Astrocyte (in vitro differentiated cells and primary cell): ENCODE measurements around the gene FAM83D. TPM values are rescaled to one million over a fixed set of nuclear protein-coding genes. Genes with fewer than 3 reads are reported as not detected.

Experiments used
- DNase-seq: peaks from one replicate; pipeline ENCODE4 v3.0.0-alpha.2; 2010; ENCODE audit warnings: low read depth
- FAIRE-seq: peaks from 2 replicates; lab custom pipeline; 2011; peaks lifted over from hg19 to GRCh38; lab: Jason Lieb, UNC
- H2AFZ ChIP-seq: 2 replicates; pipeline ENCODE4 v1.6.0; 2012; ENCODE audit warnings: low read depth, low read length, inconsistent platforms
- H3K27ac ChIP-seq: 2 replicates; pipeline ENCODE4 v1.5.1; 2011; ENCODE audit warnings: low read depth, low read length, inconsistent platforms
- H3K27me3 ChIP-seq: 2 replicates; pipeline ENCODE4 v1.6.0; 2011; ENCODE audit warnings: low read length, inconsistent platforms; ENCODE audit not compliant: insufficient read depth
- H3K36me3 ChIP-seq: 2 replicates; pipeline ENCODE4 v1.5.1; 2011; ENCODE audit warnings: low read length, inconsistent platforms; ENCODE audit not compliant: insufficient read depth
- H3K4me1 ChIP-seq: 2 replicates; pipeline ENCODE4 v1.5.1; 2011; ENCODE audit warnings: low read length, inconsistent platforms; ENCODE audit not compliant: insufficient read depth
- H3K4me2 ChIP-seq: 2 replicates; pipeline ENCODE4 v1.6.0; 2012; ENCODE audit warnings: low read length, inconsistent platforms
- H3K4me3 ChIP-seq: 2 replicates; pipeline ENCODE4 v1.5.1; 2011; ENCODE audit warnings: low read depth, mild to moderate bottlenecking, low read length, inconsistent platforms; ENCODE audit not compliant: insufficient read depth
- H3K79me2 ChIP-seq: 2 replicates; pipeline ENCODE4 v1.6.0; 2012; ENCODE audit warnings: mild to moderate bottlenecking, low read length, inconsistent platforms; ENCODE audit not compliant: insufficient read depth
- H3K9ac ChIP-seq: 2 replicates; pipeline ENCODE4 v1.6.0; 2012; ENCODE audit warnings: mild to moderate bottlenecking, low read length, inconsistent platforms
- H3K9me3 ChIP-seq: 2 replicates; pipeline ENCODE4 v1.5.1; 2012; ENCODE audit warnings: low read depth, mild to moderate bottlenecking, low read length, inconsistent platforms; ENCODE audit not compliant: insufficient read depth
- H4K20me1 ChIP-seq: 2 replicates; pipeline ENCODE4 v1.6.0; 2012; ENCODE audit warnings: low read length, inconsistent platforms; ENCODE audit not compliant: insufficient read depth
- H3K27ac Mint-ChIP-seq: one replicate; pipeline ENCODE4 v1.8.0; 2021; ENCODE audit warnings: mild to moderate bottlenecking, mixed read lengths; ENCODE audit not compliant: unreplicated experiment
- H3K27me3 Mint-ChIP-seq: one replicate; pipeline ENCODE4 v1.8.0; 2021; ENCODE audit warnings: low read depth, mixed read lengths; ENCODE audit not compliant: unreplicated experiment
- H3K36me3 Mint-ChIP-seq: one replicate; pipeline ENCODE4 v1.8.0; 2021; ENCODE audit warnings: low read depth, mixed read lengths; ENCODE audit not compliant: unreplicated experiment
- H3K4me1 Mint-ChIP-seq: one replicate; pipeline ENCODE4 v1.8.0; 2021; ENCODE audit warnings: low read depth, mixed read lengths; ENCODE audit not compliant: unreplicated experiment
- H3K4me3 Mint-ChIP-seq: one replicate; pipeline ENCODE4 v1.8.0; 2021; ENCODE audit warnings: mild to moderate bottlenecking, moderate library complexity, mixed read lengths; ENCODE audit not compliant: unreplicated experiment
- H3K9me3 Mint-ChIP-seq: one replicate; pipeline ENCODE4 v1.8.0; 2021; ENCODE audit warnings: mild to moderate bottlenecking, mixed read lengths; ENCODE audit not compliant: unreplicated experiment
- EZH2 ChIP-seq: IDR thresholded peaks from 2 replicates; pipeline ENCODE4 v1.6.1; 2012; ENCODE audit warnings: mild to moderate bottlenecking, low read length, inconsistent platforms; ENCODE audit not compliant: insufficient read depth
- total RNA-seq: library from RNA; stranded (reverse); gene quantifications from 2 replicates; pipeline ENCODE4 v1.2.1, GENCODE V29; 2021
- TF ChIP-seq, protein P1 (sequence below): IDR thresholded peaks from 2 replicates; pipeline ENCODE4 v1.5.1; 2011; ENCODE audit warnings: low read depth, mild to moderate bottlenecking, inconsistent platforms, low read length, moderate library complexity; ENCODE audit not compliant: insufficient read depth

FAM83D gene
- total RNA-seq, 1 donor from 2014 or later: 3.3 TPM

DNA sequence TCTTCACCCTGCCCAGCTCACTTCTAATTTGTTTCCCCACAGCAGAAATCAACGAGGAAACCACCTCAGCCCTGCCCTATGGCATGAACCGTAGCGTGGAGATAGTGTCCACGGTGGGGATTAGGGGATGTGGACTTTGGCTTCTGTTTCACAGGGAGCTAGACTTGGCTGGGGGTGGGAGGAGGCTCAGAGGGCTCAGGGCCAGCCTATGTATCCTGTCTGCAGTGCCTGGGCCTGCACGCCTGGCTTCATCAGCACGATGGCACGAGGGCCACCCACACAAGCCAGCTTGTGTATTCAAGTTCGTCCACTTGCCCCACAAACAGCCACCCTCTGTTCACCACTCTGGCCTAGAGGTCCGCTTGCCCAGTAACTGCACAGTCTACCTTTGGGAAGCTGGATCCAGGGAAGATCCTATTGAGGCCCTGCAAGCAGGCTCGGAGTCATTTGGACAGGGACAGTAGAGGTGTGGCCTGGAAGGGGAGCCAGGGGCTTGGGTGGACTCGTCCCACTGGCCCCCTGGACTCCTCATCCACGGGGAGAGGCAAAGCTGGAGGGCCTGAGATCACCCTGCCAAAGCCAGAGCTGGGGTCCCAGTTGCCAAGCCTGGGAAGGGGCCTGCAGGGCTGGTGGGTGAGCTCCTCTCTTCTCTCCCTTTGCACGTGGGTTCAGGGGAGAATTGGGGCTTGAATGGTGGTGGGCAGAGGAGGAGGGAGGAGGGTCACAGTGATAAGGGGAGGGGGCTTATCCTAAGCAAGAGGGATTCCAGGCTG, 38.0 kb upstream of the FAM83D start:
- no peaks in the 10 kb centered on the region for H3K4me1 Mint-ChIP-seq

DNA sequence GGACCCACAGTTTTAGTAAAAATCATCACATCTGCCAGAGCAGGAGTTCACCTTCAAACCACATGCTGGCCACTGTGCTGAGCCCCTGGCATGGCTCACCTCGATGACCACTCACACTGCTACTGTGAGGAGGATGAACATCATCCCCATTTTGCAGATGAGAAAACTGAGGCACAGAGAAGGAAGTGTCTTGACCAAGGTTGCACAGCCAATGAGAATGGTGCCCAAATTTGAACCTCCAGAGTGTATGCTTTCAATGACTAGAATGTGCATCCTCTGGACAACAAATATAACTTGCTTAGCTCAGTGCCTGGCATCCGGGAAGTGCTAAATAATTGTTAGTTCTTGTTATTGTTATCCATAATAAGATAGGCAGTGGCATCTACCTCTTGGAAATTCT, 37.2 kb upstream of the FAM83D start:
- Histone ChIP-seq H3K4me3 (no peak overlapping the region), H3K4me2 (no peak overlapping the region), H3K27me3 (peaks cover 20% of the 10 kb centered on the region), H4K20me1 (no peaks in the 10 kb centered on the region), H3K9ac (no peak overlapping the region), H2AFZ (no peak overlapping the region), H3K4me1 (no peaks in the 10 kb centered on the region), H3K9me3 (no peaks in the 10 kb centered on the region), H3K79me2 (no peaks in the 10 kb centered on the region), H3K27ac (no peak overlapping the region), H3K36me3 (no peaks in the 10 kb centered on the region)
- DNase-seq (no peak), FAIRE-seq (no peak)
- H3K4me1 Mint-ChIP-seq: no peaks in the 10 kb centered on the region
- H3K9me3 Mint-ChIP-seq: no peaks in the 10 kb centered on the region
- H3K4me3 Mint-ChIP-seq: no peak overlapping the region
- H3K36me3 Mint-ChIP-seq: no peaks in the 10 kb centered on the region
- peaks cover 11% of the 10 kb centered on the region for H3K27me3 Mint-ChIP-seq
- no peak for TF ChIP-seq EZH2
- TF ChIP-seq, protein P1, sequence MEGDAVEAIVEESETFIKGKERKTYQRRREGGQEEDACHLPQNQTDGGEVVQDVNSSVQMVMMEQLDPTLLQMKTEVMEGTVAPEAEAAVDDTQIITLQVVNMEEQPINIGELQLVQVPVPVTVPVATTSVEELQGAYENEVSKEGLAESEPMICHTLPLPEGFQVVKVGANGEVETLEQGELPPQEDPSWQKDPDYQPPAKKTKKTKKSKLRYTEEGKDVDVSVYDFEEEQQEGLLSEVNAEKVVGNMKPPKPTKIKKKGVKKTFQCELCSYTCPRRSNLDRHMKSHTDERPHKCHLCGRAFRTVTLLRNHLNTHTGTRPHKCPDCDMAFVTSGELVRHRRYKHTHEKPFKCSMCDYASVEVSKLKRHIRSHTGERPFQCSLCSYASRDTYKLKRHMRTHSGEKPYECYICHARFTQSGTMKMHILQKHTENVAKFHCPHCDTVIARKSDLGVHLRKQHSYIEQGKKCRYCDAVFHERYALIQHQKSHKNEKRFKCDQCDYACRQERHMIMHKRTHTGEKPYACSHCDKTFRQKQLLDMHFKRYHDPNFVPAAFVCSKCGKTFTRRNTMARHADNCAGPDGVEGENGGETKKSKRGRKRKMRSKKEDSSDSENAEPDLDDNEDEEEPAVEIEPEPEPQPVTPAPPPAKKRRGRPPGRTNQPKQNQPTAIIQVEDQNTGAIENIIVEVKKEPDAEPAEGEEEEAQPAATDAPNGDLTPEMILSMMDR: no peak
- H3K27ac Mint-ChIP-seq: no peak overlapping the region

More for the DNA sequence above, 38.0 kb upstream of the FAM83D start:
- peaks cover 18% of the 10 kb centered on the region for H3K27me3 ChIP-seq
- TF ChIP-seq EZH2: no peak
- TF ChIP-seq, protein P1: no peak
- no peak overlapping the region for H3K27ac Mint-ChIP-seq
- FAIRE-seq (no peak), DNase-seq (no peak)
- no peaks in the 10 kb centered on the region for H3K9me3 ChIP-seq
- H3K9me3 Mint-ChIP-seq: no peaks in the 10 kb centered on the region
- no peaks in the 10 kb centered on the region for H3K4me1 ChIP-seq
- no peak overlapping the region for H3K27ac ChIP-seq
- no peak overlapping the region for H2AFZ ChIP-seq
- no peak overlapping the region for H3K4me3 Mint-ChIP-seq
- H4K20me1 ChIP-seq: no peaks in the 10 kb centered on the region
- H3K36me3 ChIP-seq: no peaks in the 10 kb centered on the region
- no peak overlapping the region for H3K9ac ChIP-seq
- no peaks in the 10 kb centered on the region for H3K79me2 ChIP-seq
- H3K27me3 Mint-ChIP-seq: peaks cover 10% of the 10 kb centered on the region
- H3K36me3 Mint-ChIP-seq: no peaks in the 10 kb centered on the region
- no peak overlapping the region for H3K4me2 ChIP-seq
- H3K4me3 ChIP-seq: no peak overlapping the region

DNA sequence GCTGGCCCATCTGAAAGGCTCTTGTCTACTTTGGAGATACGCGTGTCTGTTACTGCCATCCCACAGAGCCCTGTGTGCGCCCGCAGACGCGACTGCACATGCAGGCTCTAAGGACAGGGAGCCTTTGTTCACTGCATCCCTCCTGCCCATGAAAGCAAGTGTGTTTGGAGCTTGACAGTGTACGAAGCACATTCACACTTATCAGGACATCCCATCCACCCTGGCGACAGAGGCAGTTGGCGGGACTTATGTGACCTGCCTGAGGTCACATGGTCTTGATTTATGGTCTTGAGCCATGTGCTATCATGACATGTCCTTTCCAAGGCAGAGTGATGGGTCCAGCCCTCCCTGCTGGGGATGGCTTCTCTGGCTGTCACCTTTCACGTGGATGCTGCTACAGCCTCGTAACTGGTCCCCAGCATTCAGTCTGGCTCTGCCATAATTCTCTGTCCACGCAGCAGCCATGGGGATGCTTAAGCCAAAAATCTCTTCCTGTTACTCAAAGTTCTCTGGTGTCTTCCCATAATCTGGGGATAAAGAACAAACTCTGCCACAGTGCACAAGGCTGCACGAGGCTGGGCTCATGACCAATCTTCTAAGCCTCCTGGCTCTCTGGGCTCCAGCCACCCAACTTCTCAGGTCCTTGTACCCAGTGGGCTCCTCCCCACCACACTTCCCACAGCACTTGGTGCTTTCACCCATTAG, 36.3 kb upstream of the FAM83D start:
- H3K4me1 ChIP-seq: no peaks in the 10 kb centered on the region
- FAIRE-seq: no peak

More for the DNA sequence above, 36.3 kb upstream of the FAM83D start:
- Histone ChIP-seq H3K27me3 (peaks cover 21% of the 10 kb centered on the region), H3K4me2 (no peak overlapping the region), H3K36me3 (no peaks in the 10 kb centered on the region), H3K9me3 (no peaks in the 10 kb centered on the region), H2AFZ (no peak overlapping the region), H3K79me2 (no peaks in the 10 kb centered on the region), H4K20me1 (no peaks in the 10 kb centered on the region), H3K4me3 (no peak overlapping the region), H3K27ac (no peak overlapping the region), H3K9ac (no peak overlapping the region)
- DNase-seq: no peak
- no peaks in the 10 kb centered on the region for H3K4me1 Mint-ChIP-seq
- peaks cover 19% of the 10 kb centered on the region for H3K27me3 Mint-ChIP-seq
- H3K4me3 Mint-ChIP-seq: no peak overlapping the region
- no peaks in the 10 kb centered on the region for H3K9me3 Mint-ChIP-seq
- H3K36me3 Mint-ChIP-seq: no peaks in the 10 kb centered on the region
- no peak overlapping the region for H3K27ac Mint-ChIP-seq
- TF ChIP-seq, protein P1: no peak
- no peak for TF ChIP-seq EZH2
